ENCODE measurements around the gene FTH1.
"Not testable (repeated sequence)": the region's sequence is repeated elsewhere in the genome, so short reads cannot be mapped to it uniquely, and the experiment has no call there.

The FTH1 gene

DNA sequence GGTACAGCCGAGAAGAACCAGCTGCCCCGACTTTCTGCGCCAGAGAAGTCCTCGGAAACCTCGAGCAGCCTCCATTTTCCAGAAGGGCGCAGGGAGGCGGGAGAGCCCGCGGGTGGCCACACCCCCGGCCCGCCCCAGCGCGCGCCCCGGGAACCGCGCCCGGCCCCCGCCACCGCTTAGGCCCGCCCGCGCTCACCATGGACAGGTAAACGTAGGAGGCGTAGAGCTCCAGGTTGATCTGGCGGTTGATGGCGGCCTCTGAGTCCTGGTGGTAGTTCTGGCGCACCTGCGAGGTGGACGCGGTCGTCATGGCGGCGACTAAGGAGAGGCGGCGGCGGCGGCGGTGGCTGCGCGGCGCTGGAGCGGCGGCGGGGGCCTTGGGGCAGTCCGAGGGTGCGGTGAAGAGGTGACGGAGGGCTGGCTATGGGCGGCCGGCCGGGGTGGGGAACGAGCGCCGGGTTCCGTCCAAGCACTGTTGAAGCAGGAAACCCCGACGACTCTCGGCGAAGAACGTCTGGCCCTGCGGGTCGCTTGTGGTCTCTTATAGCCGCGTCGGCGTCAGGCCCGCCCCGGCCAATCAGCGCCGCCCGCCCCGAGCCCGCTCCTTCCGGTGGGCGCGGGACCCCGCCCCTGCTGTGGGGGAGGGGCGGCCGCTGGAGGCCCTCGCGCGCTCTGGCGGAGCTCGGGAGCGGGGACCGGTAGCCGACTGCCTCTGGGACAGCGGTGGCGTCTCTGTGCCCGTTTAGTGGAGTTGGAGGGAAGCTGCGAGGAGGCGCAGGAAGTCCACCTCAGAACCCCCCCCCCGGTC lies at the start of gene FTH1:
TSS of gene FTH1 (minus strand) at position 519 of the 808 bp plus-strand sequence. CDS start at position 310, 209 bp downstream.
- DNase-seq, result peak; percentile 96

DNA sequence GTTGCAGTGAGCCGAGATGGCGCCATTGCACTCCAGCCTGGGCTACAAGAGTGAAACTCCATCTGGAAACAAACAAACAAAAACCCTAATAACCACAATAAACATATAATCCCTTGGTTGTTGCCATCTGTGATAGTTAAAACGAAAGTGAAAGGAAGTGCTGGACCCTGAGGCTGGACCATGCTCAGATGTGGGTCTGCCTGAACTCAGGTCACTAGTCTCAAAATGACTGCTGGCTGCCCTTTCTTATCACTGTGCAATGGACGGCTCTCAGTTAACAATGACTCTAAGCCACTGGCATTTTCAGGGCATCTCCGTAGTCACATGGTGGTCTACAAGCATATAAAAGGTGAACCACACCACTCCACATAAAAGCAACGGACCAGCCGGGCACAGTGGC lies 48.2 kb upstream of the FTH1 start:
- no peak for DNase-seq

DNA sequence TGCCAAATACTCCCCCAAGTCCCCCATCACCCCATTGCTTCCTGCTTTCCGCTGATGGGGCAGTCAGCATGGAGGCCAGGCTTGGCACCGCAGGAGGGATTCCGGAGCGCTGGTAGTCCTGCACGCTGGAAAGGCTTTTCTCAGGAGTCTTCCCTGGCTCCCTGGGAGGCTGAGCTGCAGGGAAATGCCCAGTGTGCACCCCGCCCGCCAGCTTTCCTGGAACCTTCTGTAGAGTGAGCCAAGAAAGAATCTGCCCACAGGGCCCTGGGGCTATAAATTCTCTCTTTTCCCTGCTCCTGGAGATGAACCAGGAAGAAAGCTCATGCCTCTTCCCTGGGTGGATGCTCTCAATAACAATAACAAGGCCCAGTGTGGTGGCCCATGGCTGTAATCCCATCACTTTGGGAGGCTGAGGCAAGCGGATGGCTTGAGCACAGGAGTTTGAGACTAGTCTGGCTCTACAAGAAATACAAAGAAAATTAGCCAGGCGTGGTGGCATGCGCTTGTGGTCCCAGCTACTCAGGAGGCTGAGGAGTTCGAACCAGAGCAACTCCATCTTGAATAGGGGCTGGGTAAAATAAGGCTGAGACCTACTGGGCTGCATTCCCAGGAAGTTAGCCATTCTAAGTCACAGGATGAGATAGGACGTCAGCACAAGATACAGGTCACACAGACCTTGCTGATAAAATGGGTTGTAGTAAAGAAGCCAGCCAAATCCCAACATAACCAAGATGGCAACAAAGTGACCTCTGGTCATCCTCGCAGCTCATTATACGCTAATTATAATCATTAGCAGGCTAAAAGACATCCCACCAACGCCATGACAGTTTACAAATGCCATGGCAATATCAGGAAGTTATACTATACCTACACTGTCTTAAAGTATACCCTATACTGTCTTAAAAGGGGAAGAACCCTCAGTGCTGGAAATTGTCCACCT lies 46.4 kb upstream of the FTH1 start:
- no peak for DNase-seq

DNA sequence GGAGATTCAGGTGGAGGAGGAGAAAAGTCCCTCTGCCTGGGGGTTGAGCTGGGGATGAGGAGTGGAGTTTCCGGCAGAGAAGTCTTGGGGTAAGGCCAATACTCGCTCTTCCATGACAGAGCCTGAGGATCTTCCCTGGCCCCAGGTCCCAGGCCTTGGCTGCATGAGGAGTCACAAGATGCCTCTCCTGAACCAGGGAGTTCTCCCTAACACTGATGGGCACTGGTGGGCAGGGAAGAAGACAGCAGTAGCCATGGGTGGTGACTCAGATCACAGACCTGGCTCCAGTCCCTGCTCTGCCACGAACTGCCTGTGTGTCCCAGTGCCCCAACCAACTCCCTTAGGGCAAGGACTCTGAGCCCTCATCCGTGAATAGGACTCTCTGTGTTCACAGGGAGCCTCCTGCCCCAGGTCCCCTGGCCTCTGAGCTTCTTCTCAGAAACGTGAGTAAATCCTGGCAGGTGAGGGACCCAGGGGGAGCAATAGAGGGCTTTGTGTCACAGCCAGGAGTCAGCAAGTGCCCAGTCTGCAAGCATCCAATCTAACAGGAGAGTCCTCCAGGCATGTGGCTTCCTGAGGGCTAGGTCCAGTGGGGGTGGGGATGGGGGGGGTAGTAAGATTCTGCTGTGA lies 45.5 kb upstream of the FTH1 start:
- DNase-seq, result no peak

DNA sequence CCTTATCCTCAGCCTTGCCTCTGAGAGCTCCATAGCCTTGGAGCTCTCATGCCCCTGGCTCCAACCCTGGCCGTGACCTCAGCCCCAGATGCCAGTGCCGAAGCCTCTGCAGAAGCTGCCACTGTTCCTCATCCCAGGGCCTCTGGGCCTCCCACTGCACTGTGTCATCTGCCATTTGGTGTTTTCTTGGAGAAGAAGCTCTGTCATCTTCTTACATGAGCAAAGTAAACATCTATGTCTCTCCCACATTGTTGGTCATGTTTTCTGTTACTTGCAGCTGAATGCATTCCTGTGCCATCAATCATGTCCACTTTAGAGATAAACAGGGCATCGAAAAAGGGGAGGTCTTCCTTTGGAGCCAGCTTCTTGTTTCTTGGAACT lies 45.0 kb upstream of the FTH1 start:
- DNase-seq, result no peak

DNA sequence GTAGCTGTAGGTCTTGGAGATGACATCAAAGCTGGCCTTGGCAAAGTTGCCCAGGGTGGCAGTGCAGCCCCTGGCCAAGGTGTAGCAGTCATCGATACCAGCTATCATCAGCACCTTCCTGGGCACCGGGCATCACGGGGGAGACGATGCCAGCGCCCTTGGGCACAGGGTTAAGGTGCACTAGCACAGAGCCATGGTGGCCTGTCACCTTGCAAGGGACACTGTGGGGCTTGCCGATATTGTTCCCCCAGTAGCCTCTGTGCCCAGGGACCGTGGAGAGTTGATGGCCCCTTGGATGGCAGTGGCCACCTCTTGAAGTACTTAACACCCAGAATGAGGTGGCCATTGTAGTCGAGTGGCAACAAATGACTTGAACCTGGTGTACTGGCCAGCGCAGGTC lies 44.4 kb upstream of the FTH1 start:
- DNase-seq, result no peak

DNA sequence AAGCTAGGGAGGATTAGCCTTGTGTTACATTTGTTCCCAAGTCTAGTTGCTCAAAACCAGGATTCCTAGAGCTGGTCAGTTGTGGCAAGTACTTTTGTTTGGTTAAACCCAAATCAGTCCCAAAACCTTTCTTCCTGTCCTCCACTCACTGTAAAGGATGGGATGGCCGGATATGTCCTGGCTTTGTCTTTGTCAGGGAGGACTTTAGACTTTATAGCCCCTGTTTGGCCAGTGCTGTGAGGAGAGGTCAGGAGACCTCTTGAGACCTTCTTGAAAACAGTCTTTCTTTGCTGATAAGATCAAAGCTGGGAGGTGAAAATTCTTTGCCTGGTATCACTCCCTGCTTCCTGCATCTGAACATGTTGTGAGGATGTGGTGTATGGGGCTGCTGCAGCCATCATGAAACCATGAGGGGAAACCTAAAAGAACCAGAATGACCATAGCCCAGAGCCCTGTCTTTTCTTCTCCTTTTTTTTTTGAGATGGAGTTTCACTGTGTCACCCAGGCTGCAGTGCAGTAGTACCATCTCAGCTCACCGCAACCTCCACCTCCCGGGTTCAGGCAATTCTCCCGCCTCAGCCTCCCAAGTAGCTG lies 43.6 kb upstream of the FTH1 start:
- no peak for DNase-seq

DNA sequence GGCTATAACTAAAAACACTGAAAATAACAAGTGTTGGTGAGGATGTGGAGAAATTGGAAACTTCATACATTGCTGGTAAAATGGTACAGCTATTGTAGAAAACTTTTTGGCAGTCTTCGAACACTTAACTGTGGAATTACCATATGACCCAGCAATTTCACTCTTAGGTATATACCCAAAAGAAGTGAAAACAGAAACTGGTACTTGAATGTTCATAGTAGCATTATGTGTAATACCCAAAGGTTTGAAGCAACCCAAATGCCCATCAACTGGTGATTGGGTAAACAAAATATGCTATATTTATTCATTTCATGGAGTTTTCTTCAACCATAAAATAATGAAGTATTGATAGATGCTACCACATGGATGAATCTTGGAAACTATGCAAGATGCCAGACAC lies 40.8 kb upstream of the FTH1 start:
- no peak for DNase-seq

DNA sequence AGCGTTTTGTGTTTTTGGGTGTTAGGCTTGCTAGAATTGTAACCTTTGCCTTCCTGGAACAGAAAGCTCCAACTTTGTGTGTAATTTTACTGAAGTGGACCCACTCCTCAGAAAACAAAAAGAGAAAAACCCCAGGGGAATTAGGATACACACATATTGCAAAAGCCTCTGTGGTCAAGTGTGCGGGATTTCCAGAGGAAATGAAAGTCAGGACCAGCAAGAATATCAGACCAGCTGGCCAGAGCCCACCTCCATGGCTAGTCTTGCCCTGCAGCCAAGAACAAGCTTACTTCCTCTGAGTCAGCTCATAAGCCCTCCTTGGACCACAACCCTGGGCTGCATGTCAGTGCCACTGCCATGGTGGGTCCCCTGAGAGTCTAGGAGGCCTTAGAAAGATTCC lies 37.0 kb upstream of the FTH1 start:
- DNase-seq, result no peak

DNA sequence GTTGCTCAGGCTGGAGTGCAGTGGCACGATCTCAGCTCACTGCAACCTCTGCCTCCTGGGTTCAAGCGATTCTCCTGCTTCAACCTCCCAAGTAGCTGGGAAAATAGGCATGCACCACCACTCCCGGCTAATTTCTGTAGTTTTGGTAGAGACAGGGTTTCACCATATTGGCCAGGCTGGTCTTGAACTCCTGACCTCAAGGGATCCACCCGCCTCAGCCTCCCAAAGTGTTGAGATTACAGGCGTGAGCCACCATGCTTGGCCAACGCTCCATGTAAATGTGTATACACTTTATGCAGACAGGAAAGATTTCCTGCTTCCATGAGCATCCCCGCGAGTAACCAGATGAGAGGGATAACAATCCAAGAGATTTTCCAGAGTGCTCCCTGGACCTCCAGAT lies 34.8 kb upstream of the FTH1 start:
- DNase-seq, result not testable (repeated sequence)

DNA sequence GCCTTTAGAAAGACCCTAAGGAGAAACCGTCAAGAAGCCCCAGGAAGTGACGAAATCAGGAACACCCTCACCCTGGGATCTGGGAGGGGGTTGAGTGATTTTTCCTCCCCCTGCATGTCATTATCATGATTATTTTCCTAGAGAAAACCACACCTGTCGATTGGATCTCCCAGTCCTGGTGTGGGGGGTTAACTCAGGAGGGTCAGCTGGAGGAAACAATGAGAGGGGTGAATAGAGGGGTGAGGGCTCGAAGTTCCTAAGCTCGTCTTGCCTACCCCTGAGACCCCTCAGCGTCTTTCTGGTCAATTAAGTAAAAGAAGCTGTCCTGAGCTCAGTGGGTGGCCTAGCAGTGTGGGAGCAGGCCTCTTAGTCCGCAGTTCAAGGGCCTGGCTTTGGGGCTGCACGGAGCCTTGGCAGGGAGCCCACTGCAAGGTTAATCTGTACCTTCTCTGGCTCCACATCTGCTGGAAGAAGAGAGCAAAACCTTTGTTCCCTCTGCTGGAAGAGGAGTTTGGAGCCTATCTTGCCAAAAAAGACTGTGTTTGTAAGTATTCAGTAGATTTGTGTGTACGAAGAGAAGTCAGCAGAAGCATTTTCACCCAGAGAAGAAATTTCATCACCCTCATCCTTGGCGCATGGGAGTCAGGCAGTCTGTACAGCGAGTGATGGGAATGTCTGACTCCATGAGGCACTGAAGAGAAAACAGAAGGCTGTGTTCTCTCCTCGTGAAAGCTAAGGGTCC lies 34.2 kb upstream of the FTH1 start:
- DNase-seq, result no peak

DNA sequence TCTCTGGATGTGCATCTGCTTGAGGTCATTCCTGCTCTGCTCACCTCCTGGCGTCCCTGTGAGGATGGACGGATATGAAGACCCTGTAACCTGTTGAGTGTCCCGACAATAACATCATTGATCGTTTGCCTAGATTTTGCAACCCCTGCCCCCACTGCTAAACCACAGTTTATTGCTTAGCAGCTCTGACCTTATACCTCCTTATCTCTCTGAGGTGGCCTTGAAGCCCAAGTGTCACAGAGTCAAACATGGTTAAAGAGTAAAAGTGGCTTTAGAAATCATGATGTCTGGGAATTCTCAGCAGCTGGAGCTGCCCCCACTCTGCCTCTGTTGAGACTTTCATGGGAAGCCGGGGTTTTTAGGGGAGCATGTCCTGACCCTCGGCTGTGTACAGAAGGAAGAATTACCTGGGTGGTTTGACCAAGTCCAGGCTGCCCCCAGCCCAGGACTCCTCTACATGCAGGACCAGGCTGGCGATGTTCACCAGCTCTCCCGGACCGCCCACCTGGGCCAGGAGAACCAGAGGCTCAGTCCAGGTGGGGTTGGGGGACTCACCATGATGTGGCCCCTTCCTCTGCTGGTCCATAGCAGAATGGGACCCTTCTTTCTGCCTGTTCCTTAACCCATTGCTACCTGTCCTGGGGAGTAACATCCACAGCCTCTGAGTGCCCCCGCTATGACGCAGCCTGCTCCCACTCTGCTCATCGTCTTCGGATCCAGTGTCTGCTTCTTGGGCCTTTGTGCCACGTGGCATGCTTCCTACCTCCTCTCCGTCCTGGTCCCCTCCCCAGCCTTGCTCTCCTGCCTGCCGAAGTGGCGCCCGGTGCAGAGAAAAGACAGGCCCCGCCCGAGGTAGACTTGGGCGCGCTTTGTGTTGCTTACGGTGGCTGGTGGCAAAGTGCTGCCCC lies 33.4 kb upstream of the FTH1 start:
- DNase-seq, result no peak

DNA sequence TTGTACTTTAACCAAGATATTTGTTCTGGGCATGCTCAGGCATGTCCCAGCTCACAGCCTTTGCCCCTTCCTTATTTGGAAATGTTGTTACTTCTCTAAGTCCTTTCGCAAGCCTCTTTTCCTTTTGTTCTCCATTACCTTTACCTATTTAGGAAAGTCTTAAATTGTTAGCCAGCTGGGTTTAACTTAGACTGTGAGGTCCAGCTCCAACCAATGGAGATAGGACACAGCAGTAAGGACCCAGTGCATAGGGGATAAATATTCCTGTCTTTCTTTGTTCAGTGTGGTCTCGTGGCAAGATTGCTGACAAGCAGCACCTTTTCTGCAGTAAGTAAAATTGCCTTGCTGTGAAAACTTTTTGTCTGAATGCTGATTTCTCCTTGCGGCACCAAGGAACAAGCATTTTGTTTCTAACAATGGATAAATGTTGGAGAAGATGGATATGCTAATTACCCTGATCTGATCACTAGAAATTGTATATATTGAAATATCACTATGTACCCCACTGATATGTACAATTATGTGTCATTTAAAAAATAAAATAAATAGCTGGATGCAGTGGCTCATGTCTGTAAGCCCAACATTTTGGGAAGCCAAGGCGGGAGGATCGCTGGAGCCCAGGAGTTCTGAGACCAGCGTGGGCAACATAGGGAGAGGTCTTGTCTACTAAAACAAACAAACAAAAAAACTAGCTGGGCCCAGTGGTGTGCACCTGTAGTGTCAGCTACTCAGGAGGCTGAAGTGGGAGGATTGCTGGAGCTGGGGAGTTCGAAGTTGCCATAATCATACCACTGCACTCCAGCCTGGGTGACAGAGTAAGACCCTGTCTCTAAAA lies 31.9 kb upstream of the FTH1 start:
- peak; percentile 38 for DNase-seq

DNA sequence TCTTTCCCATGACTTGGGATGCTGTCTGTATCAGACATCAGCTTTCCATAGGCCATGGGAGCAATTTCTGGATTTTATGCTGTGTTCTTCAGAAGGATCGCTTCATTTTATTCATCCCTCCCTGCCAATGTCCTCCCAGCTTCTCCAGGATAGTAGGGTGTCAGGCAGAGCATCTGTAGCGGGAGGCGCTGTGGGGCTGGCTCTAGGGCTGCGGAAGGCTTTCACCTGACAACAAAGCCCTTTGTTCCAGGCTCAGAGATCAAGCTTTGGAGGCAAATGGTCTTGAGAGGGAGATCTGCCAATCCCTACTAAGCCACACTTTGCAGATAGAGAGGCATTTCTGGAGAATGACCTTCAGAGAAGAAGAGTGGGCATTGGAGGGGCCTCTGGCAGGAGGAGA lies 29.5 kb upstream of the FTH1 start:
- no peak for DNase-seq

DNA sequence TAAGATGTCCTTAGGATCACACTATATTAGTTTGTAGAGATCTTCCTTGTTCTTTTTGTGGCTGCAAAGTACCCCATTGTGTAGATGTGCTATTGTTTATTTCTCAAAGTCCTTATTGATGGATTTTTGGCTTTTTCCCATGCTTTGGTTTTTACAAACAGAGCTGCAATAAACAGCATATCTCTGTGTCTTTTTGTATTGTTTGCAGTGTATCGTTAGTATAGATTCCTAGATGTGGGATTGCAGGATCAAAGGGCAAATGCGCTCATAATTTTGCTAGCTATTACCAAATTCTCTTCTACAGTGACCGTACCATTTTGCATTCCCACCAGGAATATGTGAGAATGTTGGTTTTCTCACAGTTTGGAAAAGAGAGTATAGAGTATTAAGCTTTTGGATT lies 27.5 kb upstream of the FTH1 start:
- no peak for DNase-seq

DNA sequence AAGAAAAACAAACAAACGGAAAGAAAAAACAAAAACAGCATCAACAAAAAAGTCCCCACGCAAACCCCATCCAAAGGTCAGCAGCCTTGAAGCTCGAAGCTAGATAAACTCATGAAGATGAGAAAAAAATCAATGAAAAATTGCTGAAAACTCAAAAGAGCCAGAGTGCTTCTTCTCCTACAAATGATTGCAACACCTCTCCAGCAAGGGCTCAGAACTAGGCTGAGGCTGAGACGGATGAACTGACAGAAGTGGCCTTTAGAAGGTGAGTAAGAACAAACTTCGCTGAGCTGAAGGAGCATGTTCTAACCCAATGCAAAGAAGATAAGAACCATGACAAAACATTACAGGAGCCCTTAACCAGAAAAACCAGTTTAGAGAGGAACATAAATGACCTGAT lies 18.4 kb upstream of the FTH1 start:
- peak; percentile 77 for DNase-seq

DNA sequence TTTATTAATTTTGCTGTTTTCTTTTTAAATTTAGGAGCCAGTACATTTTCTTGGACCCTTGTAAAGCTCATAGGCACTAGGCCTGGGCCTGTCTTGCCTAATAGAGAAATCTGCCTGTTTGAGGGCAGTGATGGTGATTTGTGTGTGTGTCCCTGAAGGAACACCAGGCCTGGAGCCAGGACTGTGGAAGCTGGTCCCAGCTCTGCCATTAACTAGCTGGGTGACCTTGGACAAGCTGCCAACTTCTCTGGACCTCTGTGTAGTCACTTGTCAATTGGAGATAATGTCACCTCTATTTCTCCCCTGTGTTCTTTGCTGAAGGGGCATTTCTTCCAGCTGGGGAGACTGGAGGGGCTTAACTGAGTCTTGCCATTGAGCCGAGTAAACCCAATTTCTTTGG lies 16.0 kb upstream of the FTH1 start:
- no peak for DNase-seq

DNA sequence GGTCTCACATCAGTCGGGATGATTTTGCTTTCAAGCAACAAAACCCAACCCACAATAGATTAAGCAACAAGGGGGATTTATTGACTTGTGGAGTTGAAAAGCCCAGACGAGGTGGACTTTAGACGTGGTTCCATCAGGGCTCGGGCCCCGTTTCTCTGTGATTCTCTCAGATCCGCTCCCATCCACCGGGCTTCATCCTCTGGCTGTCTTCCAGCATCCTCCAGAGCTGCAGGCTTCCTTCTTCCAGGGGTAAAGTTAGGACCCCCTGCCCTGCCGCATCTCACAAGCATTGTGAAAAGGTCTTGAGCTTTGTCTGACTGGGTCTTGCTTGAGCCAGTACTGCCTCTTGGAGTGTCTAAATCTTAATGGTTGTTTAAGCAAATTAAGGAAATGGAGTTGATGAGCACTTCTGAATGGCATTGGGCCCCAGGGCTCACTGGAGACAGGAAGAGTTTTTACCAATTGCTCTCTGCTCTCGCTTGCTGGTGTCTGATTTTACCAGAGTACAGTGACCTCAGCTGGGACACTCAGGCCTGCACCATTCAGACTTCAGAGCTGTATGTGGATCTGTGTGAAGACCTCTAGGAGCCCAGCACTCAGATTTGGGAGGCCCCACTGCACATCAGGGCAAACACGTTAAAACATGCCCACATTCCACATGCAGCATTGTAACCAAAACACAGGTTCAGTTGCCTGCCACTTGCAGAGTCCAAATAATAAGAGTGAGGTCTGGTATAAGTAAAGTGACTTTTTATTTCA lies 13.5 kb upstream of the FTH1 start:
- DNase-seq, result no peak
